ENCODE results near the gene STK32C.

- TF ChIP-seq, protein P1, sequence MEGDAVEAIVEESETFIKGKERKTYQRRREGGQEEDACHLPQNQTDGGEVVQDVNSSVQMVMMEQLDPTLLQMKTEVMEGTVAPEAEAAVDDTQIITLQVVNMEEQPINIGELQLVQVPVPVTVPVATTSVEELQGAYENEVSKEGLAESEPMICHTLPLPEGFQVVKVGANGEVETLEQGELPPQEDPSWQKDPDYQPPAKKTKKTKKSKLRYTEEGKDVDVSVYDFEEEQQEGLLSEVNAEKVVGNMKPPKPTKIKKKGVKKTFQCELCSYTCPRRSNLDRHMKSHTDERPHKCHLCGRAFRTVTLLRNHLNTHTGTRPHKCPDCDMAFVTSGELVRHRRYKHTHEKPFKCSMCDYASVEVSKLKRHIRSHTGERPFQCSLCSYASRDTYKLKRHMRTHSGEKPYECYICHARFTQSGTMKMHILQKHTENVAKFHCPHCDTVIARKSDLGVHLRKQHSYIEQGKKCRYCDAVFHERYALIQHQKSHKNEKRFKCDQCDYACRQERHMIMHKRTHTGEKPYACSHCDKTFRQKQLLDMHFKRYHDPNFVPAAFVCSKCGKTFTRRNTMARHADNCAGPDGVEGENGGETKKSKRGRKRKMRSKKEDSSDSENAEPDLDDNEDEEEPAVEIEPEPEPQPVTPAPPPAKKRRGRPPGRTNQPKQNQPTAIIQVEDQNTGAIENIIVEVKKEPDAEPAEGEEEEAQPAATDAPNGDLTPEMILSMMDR (IDR thresholded peaks at IDR 0.05), result no peak
- no peak for TF ChIP-seq POLR2A (IDR thresholded peaks at IDR 0.05)
Observed at GRCh38 chr10:132311338-132311939, 3.7 kb upstream of the STK32C start.
